GM13976 (cell line): Measurements from ENCODE around the gene LCN12.

ENCODE experiments used
- DNase-seq: peaks from one replicate; pipeline ENCODE4 v3.0.0; 2012; ENCODE audit warnings: low spot score
- in situ Hi-C: fragments of 300-500 bp; cut with MboI; formaldehyde crosslinking; loops from one replicate; pipeline ENCODE4 v1.12.0; 2022; ENCODE audit warnings: low sequenced_read_pairs, mixed read lengths, inconsistent platforms; ENCODE audit not compliant: unreplicated experiment
- TF ChIP-seq, protein P1 (sequence below): IDR thresholded peaks from 2 replicates; pipeline ENCODE4 v1.5.1; 2012; ENCODE audit warnings: borderline replicate concordance, mild to moderate bottlenecking; ENCODE audit not compliant: insufficient read depth; ENCODE audit errors: extremely low read depth, missing control alignments, control extremely low read depth

Gene LCN12

DNA sequence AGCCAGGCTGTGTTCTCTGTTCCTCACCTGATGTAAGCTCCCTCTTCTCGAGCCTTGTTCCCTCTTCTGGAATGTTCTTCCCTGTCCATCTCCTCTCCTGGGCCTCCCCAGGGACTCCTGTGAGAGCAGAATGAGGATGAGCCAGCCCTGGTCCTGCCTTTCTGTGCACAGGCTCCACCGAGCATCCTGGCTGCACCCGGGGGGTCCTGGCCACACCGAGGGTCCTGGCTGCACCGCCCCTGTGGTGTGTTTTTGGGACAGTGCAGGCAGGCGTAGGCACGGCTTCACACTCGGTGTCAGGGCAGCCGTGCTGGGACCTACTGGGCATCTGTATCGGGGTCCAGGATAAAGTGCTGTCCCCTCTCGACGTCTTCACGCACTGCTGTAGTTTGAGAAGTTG is 25.3 kb upstream of the LCN12 start:
- DNase-seq: no peak
- TF ChIP-seq, protein P1, sequence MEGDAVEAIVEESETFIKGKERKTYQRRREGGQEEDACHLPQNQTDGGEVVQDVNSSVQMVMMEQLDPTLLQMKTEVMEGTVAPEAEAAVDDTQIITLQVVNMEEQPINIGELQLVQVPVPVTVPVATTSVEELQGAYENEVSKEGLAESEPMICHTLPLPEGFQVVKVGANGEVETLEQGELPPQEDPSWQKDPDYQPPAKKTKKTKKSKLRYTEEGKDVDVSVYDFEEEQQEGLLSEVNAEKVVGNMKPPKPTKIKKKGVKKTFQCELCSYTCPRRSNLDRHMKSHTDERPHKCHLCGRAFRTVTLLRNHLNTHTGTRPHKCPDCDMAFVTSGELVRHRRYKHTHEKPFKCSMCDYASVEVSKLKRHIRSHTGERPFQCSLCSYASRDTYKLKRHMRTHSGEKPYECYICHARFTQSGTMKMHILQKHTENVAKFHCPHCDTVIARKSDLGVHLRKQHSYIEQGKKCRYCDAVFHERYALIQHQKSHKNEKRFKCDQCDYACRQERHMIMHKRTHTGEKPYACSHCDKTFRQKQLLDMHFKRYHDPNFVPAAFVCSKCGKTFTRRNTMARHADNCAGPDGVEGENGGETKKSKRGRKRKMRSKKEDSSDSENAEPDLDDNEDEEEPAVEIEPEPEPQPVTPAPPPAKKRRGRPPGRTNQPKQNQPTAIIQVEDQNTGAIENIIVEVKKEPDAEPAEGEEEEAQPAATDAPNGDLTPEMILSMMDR: no peak
- in situ Hi-C loops: no loop called here

DNA sequence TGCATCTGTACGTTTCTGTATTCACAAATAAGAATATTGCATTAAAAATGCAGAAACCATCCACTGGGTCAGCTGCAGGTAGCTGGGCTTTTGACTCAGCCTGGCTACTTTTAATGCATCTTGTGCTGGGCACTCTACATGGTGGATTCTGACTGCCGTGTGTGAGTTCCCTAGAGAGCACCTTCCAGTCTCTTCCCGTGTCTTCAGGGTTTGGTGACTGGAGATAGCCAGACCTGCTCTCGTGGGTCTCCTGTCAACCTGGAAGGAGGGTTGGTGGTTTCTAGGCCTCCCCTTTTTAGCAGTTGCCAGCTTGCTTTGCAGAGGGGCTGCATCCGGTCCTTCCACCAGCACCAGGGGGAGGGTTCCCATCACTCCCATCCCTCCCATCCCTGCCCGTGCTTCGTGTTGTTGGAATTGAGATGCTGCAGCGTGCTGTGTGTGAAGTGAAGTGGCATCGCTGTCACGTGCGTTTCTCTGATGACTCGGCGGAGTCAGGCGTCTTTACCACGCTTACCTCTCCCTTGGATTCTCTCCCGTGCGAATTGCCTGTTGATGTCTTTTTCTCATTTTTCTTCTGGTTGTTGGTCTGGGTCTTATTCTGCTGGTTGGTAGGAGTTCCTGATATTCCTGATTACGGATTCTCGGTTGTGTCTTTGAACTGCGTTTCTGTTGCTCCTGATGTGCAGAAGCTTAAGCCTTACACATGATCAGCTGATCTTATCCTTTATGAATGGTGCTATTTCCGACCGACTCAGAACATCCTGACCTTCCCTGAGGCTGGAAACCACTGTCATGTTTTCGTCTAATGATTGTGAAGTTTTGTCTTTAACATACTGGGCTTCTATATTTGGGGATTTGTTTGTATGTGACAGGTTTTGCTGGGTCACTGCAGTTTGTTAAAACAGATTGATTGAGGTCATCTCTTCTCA is 24.5 kb upstream of the LCN12 start:
- in situ Hi-C loops: no loop called here
- TF ChIP-seq, protein P1: no peak
- DNase-seq: no peak

DNA sequence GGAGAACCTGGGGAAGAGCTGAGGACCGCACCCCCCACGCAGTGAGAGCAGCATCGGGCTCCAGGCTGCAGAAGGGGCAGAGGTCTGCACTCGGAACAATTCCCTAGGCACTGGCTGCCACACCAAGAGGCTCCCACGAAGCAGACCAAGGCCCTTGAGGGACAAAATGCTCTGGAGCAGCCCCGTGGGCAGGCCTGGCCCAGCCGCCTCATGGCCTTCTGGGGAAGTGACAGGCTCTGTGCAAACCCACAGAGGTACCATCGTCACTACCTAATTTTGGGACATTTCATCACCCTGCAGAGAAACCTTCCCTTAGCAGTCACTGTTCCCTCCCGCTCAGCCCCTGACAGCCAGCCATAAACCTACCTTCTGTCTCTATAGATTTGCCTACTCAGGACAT is 23.5 kb upstream of the LCN12 start:
- in situ Hi-C loops: no loop called here
- TF ChIP-seq, protein P1: no peak
- DNase-seq: no peak

DNA sequence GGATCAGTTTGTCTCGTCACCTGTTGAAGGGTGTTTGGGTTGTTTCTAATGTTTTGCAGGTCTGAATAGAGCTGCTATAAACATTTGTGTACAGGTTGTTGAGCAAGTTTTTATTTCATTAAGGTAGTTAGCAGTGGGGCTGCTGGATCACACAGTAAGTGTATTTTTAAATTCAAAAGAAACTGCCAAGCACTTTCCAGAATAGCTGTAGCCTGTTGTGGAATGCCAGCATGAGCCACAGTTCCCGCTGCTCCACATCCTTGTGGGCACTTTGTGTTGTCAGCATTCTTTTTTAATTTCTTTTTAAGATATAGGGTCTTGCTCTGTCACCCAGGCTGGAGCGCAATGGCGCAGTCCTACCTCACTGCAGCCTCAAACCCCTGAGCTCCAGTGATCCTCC is 22.1 kb upstream of the LCN12 start:
- TF ChIP-seq, protein P1: no peak
- in situ Hi-C loops: no loop called here
- DNase-seq: no peak

DNA sequence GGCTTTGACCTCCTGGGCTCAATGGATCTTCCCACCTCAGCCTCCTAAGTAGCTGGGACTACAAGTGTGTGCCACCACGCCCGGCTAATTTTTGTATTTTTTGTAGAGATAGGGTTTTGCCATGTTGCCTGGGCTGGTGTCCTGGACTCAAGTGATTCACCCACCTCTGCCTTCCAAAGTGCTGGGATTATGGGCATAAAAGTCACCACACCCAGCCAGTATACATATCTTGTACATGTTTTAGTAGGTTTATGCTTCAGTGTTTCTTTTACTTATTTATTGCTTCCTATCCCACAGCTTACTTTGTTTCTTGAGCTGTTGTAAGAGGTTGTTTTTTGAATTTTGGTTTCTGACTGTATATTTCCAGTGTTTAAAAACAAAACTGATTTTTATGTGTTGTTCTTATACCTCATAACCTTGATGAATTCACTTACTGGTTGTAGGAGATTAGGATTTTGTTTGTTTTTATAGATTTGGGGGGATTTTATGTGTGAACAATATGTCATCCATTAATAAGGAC is 20.4 kb upstream of the LCN12 start:
- DNase-seq: no peak
- TF ChIP-seq, protein P1: no peak
- in situ Hi-C loops: no loop called here

DNA sequence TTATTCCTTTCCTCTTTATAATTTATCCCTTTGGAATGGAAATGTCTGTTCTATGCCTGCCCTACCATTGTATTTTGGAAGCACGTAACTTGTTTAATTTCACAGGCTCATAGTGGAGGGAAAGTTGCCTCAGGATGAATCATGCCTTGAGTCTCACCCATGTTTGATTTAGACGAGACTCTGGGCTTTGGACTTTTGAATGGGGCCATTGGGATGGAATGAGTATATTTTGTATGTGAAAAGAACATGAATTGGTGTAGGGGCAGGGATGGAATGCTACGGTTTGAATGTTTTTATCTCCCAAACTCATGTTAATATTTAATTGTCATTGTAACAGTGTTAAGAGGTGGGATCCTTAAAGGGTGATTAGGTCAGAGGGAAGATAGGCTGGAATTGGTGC is 17.8 kb upstream of the LCN12 start:
- in situ Hi-C loops: no loop called here
- no peak for DNase-seq
- TF ChIP-seq, protein P1: no peak
